ENCODE results near the gene KCNK1.

DNA sequence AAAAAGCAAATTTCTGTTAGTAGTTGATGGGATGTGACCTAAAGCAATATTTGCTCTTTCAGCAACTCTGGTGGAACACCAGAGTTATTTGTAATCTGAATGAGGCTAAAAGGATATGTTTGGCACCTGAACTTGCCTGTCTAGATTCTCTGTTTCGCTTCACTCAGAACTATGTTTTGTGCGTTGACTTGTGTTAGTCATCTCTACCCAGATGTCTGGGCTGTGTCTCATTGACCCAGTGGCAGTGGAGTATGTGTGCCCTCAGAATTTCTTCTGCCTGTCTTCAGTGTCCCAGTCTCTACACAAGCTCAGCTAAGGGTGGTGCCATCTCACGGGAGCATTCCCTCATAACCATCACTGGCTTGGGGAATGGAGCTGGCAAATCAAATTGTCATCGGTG is 13.9 kb downstream of the KCNK1 start:
- no peak for TF ChIP-seq RAD21 (IDR thresholded peaks at IDR 0.05)
- TF ChIP-seq, protein P1, sequence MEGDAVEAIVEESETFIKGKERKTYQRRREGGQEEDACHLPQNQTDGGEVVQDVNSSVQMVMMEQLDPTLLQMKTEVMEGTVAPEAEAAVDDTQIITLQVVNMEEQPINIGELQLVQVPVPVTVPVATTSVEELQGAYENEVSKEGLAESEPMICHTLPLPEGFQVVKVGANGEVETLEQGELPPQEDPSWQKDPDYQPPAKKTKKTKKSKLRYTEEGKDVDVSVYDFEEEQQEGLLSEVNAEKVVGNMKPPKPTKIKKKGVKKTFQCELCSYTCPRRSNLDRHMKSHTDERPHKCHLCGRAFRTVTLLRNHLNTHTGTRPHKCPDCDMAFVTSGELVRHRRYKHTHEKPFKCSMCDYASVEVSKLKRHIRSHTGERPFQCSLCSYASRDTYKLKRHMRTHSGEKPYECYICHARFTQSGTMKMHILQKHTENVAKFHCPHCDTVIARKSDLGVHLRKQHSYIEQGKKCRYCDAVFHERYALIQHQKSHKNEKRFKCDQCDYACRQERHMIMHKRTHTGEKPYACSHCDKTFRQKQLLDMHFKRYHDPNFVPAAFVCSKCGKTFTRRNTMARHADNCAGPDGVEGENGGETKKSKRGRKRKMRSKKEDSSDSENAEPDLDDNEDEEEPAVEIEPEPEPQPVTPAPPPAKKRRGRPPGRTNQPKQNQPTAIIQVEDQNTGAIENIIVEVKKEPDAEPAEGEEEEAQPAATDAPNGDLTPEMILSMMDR (IDR thresholded peaks at IDR 0.05; ENCODE audit: low read depth, low read length, missing input control): no peak
- TF ChIP-seq TAF1 (conservative IDR thresholded peaks at IDR 0.05): no peak
- TF ChIP-seq, protein P2, sequence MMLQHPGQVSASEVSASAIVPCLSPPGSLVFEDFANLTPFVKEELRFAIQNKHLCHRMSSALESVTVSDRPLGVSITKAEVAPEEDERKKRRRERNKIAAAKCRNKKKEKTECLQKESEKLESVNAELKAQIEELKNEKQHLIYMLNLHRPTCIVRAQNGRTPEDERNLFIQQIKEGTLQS (IDR thresholded peaks at IDR 0.05): no peak
- TF ChIP-seq, protein P3, sequence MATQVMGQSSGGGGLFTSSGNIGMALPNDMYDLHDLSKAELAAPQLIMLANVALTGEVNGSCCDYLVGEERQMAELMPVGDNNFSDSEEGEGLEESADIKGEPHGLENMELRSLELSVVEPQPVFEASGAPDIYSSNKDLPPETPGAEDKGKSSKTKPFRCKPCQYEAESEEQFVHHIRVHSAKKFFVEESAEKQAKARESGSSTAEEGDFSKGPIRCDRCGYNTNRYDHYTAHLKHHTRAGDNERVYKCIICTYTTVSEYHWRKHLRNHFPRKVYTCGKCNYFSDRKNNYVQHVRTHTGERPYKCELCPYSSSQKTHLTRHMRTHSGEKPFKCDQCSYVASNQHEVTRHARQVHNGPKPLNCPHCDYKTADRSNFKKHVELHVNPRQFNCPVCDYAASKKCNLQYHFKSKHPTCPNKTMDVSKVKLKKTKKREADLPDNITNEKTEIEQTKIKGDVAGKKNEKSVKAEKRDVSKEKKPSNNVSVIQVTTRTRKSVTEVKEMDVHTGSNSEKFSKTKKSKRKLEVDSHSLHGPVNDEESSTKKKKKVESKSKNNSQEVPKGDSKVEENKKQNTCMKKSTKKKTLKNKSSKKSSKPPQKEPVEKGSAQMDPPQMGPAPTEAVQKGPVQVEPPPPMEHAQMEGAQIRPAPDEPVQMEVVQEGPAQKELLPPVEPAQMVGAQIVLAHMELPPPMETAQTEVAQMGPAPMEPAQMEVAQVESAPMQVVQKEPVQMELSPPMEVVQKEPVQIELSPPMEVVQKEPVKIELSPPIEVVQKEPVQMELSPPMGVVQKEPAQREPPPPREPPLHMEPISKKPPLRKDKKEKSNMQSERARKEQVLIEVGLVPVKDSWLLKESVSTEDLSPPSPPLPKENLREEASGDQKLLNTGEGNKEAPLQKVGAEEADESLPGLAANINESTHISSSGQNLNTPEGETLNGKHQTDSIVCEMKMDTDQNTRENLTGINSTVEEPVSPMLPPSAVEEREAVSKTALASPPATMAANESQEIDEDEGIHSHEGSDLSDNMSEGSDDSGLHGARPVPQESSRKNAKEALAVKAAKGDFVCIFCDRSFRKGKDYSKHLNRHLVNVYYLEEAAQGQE (IDR thresholded peaks at IDR 0.05): no peak

Data from liver (tissue), 3 donors.